Activated naive CD4-positive, alpha-beta T cell (primary cell): Measurements from ENCODE around the gene MAPK7.

Experiments used
- DNase-seq, 4 experiments: peaks; one replicate each; lab custom pipeline; 2025; lab: John Stamatoyannopoulos, UW

MAPK7 gene

DNA sequence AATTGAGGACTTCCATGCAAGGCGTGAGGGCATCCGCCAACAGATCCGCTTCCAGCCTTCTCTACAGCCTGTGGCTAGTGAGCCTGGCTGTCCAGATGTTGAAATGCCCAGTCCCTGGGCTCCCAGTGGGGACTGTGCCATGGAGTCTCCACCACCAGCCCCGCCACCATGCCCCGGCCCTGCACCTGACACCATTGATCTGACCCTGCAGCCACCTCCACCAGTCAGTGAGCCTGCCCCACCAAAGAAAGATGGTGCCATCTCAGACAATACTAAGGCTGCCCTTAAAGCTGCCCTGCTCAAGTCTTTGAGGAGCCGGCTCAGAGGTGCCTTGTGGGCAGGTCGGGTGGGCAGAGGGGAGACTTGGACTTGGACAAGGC lies 3.1 kb downstream of the MAPK7 start:
- no peak for DNase-seq

DNA sequence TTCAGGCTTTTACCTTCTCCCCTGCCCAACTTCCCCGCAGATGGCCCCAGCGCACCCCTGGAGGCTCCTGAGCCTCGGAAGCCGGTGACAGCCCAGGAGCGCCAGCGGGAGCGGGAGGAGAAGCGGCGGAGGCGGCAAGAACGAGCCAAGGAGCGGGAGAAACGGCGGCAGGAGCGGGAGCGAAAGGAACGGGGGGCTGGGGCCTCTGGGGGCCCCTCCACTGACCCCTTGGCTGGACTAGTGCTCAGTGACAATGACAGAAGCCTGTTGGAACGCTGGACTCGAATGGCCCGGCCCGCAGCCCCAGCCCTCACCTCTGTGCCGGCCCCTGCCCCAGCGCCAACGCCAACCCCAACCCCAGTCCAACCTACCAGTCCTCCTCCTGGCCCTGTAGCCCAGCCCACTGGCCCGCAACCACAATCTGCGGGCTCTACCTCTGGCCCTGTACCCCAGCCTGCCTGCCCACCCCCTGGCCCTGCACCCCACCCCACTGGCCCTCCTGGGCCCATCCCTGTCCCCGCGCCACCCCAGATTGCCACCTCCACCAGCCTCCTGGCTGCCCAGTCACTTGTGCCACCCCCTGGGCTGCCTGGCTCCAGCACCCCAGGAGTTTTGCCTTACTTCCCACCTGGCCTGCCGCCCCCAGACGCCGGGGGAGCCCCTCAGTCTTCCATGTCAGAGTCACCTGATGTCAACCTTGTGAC lies 3.6 kb downstream of the MAPK7 start:
- no peak for DNase-seq

- DNase-seq: no peak
Measured at GRCh38 chr17:19382531-19383444, 4.5 kb downstream of the MAPK7 start.

DNA sequence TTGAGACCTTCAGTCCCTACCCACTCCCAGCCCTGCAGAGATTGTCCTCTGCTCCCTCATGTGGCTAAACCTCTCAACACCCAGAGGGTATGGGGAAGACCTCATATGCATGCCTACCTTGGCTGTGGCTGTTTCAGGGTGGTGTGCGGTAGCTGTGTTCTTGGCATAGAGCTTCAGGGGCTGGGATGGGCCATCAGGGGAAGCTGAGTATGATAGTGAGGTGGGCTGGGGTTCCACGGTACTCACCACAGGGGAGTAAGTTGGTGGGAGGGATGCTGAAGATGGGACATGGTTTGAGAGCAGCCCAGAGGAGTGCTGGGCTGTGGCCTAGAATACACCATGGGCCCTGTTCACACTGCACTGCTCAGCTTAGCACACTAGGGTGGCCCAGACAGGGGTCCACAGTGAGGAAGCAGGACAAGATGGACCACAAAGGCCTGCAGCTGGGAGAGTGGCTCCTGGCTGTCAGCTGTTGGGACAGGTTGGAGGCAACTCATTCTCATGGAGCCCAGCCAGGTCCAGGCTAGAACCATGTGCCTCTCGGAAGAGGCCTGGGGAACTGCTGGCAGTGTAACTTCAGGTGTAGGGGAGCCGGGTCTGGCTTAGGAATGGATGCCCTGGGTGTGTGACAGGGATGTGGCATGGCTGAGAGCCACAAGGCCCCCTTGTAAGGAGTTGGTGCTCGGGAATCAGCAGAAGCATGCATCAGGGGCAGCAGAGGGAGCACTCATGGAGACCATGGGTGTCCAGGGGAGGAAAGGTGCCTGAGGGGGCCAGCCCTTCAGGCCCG lies 5.6 kb downstream of the MAPK7 start:
- DNase-seq: no peak

- DNase-seq: no peak
Measured at GRCh38 chr17:19384723-19385391, 6.6 kb downstream of the MAPK7 start.

GRCh38 chr17:19385521-19385983 lies 7.3 kb downstream of the MAPK7 start:
- no peak for DNase-seq

GRCh38 chr17:19386051-19386929 lies 8.0 kb downstream of the MAPK7 start:
- no peak for DNase-seq

DNA sequence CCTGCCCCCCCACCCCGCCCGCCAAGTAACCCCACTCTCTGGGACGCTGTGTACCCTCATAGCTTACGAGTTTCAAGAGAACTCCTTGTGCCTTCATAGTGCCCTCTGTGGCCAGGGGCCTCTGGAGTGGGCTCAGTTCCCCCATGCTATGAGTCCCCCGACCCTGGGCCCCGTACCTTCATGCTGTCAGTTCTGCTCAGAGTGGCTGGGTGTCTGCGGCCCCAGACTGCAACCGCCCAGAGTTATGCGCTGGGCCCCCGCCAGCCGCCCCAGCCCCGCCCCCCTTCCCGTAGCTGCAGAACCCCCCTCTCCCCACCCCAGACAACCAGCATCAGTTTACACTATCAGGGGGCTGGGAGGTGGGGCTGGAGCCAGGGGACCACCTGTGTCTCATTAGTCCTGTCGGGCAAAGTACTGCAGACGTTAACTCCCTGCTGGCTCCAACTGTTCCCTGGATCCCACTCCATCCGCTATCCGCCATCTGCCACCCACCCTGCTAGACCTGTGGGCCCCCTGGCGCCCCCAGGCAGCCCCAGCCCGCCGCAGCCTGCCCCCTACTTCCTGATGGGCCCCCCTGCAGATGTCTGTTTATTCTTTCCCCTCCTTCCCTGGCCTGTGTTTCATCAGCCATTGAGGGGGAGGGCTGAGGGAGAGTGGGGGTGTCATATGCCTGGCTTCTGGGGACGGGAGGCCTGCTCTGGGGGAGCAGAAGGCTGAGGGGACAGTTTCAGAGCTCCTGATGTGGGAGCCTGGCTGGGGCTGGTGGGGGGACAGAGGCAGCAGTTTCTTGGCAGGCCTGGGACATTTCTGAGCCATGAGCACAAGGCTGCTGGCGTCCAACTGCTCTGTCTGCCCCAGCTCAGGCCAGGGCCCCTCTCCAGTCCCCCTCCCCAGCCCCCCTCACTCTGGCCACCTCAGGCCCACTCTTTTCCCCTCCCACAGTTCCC lies 8.9 kb downstream of the MAPK7 start, which contains the start of gene MFAP4:
TSS of gene MFAP4 (minus strand) at position 217 of the 947 bp plus-strand sequence. CDS start at position 182, 35 bp downstream.
- no peak for DNase-seq

DNA sequence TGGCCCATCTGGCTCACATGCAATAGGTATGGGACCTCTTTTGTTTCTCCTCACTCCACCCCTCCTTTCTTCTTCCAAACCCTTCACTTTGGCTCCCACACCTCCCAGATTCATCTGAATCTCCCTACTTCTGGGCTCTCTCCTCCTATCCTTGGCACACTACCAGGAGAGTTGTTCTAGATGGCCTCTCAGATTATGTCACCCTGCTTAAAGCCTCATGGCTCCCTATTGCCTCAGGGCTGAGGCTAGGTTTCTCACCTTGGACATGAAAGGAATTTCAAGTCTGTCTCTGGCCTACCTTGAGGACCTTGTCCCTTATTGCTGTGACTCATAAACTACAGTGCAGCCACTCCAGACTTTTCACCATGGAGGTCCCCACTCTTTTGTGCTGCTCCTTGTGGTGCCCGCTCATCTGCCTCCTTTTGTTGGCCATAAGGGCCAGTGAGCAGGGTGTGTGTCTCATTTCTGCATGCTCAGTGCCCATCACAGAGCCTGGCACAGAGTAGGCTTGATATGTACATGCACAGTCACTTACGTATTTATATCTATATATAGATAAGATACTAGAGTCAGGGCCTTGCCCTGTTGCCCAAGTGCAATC lies 9.7 kb downstream of the MAPK7 start:
- DNase-seq: no peak

DNA sequence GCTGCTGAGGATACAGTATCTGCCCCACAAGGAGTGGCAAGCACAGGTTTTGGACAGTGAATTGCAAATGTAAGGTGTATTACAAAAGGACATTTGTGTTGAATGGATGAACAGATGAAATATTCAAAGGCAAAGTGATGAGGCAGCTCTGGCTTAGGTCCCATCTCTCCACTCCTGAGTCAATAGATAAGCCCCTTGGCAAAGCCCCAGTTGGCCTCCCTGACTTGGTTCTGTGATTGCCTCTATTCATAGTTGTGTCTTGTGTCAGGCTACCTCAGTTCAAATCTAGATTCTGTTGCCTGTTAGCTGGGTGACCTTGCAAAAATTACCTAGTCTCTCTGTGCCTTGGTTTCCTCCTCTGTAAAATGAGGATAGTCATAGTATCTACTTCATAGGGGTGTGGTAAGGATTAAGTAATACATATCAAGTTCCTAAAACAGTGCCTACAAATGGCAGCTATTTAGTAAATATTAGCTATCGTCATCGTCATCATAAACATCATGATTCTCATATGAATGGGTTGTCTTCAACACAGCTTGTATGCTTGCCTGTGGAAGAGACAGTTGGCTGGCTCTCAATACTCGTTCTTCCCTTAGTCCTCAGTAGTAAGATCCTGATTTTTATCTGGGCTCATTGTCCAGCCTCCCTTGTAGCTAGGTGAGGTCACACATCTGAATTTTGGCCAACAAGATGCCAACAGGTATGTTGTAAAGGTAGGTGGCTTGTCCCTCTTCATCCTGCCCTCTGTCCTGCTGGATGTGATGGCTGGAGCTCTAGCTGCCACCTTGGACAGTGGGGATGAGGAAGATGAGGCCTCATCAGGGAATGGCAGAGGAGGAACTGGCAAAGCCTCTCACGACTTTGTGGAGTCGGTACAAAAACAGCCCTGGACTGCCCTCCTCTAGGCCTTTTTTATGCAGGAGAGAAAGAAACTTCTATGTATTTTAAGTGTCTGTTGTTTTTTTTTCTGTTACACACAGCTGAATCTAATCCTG lies 10.8 kb downstream of the MAPK7 start:
- DNase-seq: no peak

- DNase-seq: no peak
Measured at GRCh38 chr17:19390951-19391350, 12.7 kb downstream of the MAPK7 start.

DNA sequence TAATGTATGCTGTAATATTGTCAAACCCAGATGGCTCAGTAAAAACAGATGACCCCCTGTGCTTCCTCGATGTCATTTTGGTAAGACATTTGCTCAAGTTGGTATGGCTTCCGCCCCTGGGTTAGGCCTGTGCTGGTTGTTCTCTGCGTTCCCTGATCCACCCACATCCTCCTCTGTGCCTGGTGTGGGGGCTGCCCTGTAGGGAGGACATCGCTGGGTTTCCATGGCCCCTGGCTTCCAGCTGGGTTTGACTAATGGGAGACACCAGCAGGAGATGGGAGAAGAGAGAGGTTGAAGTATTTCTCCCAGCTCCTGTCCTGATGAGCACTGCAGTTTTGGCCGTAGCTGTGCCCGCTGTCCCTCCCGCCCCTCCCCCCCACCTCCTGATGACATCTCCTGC lies 13.1 kb downstream of the MAPK7 start:
- DNase-seq: no peak

- DNase-seq: no peak
Measured at GRCh38 chr17:19392303-19392702, 14.0 kb downstream of the MAPK7 start.

GRCh38 chr17:19397556-19398041 lies 19.3 kb downstream of the MAPK7 start:
- DNase-seq: no peak

DNA sequence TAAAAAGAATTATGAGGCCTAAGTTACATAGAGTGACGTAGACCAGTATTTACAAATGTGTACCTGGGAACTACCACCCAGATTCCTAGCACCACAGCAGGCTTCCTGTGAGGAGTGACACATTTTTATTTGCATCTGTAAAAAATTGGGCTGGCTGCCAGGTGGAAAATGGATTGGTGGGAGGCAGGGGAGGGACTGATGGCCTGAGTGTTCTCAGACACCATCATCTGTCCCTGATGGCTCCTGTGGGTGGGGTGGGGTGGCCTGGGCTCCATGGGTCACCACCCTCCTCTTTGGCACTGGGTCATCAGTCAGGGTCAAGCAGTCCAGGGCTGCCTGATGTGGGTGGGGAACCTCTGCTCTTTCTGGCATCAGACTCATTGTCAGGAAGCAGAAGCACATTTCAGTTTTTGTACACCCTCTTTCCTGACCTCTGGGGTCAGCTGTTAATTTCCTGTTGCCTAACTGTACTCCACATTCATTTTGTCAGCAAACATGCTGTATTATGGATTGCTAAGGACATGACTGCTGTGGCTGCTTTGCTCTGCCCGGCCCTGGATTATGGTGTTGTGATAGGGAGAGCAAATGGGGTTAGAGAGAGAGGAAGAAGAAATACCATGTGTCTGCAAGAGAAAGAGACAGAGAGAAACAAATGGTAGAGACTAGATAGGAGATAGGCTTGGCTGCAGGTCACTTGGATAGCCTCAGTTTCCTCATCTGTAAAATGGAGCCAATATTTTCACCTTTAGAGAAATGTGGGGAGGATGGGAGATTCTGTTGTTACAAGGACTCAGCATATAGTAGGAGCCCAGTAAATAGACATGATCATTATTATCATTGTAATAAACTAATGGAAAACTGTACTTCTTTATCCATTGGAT lies 20.2 kb downstream of the MAPK7 start:
- DNase-seq: no peak

DNA sequence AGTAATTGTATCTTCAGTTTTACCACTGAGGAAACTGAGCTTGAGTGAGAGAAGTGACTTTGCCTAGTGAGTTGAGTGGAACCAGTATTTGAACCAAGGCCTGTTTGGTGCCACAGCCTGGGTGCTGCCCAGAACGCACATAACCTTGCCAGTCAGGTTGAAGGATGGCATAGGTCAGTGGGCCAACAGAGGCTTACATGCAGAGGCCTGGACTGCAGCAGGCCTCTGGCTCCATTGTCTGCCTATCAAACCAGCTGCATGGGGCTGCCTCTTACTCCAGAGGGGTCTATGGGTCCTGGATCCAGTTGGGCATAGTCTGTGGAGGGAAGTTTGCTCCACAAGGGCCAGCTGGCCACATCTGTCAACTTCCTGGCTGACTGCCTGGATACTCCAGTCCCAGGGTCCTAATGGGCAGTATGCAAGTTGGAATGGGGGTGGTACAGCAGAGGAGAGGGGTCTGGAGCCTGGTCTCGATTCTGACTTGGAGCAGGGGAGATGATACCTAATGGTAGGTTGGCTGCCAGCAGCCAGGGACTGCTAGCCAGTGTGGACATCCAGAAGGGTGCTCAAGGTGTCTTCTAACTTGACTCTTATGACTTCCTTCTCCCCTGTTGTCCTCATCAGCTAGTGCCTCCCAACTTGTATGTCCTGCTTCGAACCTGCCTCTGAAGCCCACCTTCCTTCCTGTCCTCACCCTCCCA lies 21.6 kb downstream of the MAPK7 start:
- DNase-seq: no peak
